ENCODE data around the gene TMEM92. TPM values are rescaled to one million over a fixed set of nuclear protein-coding genes. Genes with fewer than 3 reads are reported as not detected.
"Not testable (repeated sequence)": the region's sequence is repeated elsewhere in the genome, so short reads cannot be mapped to it uniquely, and the experiment has no call there.

The TMEM92 gene
- total RNA-seq, 2 experiments from 2014 or later = not detected

DNA sequence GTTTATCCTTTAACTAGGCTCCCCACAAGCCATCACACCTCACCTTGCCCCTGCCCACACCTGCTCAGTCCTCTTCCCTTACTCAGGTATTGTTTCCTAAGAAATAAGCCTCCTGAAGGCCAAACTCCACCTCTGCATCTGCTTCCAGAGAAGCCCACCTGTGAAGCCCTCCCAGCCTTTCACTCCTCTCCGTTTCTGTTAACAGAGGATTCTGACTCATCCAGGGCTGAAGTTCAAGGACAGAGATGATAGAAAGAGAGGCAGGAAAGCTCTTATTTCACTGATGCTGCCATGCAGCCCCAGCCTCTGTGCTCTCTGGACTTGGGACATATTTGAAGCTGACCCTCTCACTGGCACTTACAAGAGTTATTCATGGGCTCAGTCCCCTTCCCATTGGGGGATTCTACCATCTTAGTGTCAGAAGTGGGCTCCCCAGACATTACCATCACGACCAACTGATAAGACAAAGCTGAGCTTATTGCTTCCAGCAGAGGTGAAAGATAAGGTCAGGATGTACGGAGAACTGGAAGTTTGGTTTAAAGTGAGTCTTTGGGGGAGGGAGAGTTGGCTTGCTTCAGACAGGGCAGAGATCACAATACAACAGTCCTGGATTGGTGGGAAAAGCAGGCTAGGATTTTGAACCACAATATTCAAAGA is 36.3 kb downstream of the TMEM92 start:
- peaks cover 30% of the 10 kb centered on the region for H3K4me1 Mint-ChIP-seq (ENCODE audit: low read depth)
- no peak overlapping the region for H3K4me3 Mint-ChIP-seq

GRCh38 chr17:50311112-50311460 is 36.8 kb downstream of the TMEM92 start:
- Mint-ChIP-seq H3K36me3 (ENCODE audit: low read depth) (no peaks in the 10 kb centered on the region), H3K27me3 (ENCODE audit: low read depth) (peaks cover 10% of the 10 kb centered on the region), H3K4me3 (no peak overlapping the region), H3K9me3 (no peaks in the 10 kb centered on the region), H3K27ac (peak overlapping the region; percentile 67), H3K4me1 (ENCODE audit: low read depth) (peaks cover 30% of the 10 kb centered on the region)
- intact Hi-C loops (cut with micrococcal nuclease) = loop anchor here (1.0 kb wide), 2 partner anchors 21 to 98 kb away; no protein-coding TSS in a partner anchor
- DNase-seq = peak; percentile 50
- CTCF ChIA-PET = interaction anchor here (1.1 to 2.1 kb wide), 2 partner anchors 14 to 111 kb away, joined by 3 to 13 read pairs; no protein-coding TSS in a partner anchor

More for the DNA sequence above, 36.3 kb downstream of the TMEM92 start:
- Mint-ChIP-seq H3K27ac (peak overlapping the region; percentile 67), H3K36me3 (ENCODE audit: low read depth) (no peaks in the 10 kb centered on the region), H3K27me3 (ENCODE audit: low read depth) (peaks cover 10% of the 10 kb centered on the region), H3K9me3 (no peaks in the 10 kb centered on the region)
- DNase-seq = no peak
- CTCF ChIA-PET = interaction anchor here (1.1 kb wide), 1 partner anchor 110 kb away, joined by 3 read pairs; no protein-coding TSS in a partner anchor
- intact Hi-C loops (cut with micrococcal nuclease) = loop anchor here (1.0 kb wide), 2 partner anchors 20 to 97 kb away; no protein-coding TSS in a partner anchor

DNA sequence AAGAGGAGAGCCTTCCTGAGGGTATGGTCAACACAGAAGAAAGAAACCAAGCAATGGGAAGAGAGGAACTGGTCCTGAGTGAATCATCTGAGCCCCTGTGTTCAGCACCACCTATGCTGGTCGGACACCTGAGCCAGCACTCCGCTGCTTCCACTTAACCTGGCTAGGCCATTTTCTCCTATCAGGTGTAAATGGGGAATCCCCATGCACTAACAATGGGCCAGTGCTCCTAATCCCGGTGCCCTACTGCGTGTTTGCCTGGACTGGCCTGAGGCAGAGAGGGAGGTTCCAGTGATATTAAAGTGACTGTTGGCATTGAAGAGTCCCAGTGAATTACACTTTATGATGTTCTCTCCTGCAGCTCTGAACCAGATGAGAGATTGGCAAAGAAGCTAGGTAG is 37.2 kb downstream of the TMEM92 start:
- peak overlapping the region; percentile 47 for H3K27ac Mint-ChIP-seq
- H3K4me3 Mint-ChIP-seq = no peak overlapping the region
- H3K9me3 Mint-ChIP-seq = no peaks in the 10 kb centered on the region
- intact Hi-C loops (cut with micrococcal nuclease) = loop anchor here (1.0 kb wide), 2 partner anchors 21 to 98 kb away; no protein-coding TSS in a partner anchor
- H3K27me3 Mint-ChIP-seq (ENCODE audit: low read depth) = peaks cover 10% of the 10 kb centered on the region
- CTCF ChIA-PET = interaction anchor here (0.7 to 2.1 kb wide), 3 partner anchors 13 to 111 kb away, joined by 3 to 13 read pairs (median 3); no protein-coding TSS in a partner anchor
- no peak for DNase-seq
- no peaks in the 10 kb centered on the region for H3K36me3 Mint-ChIP-seq (ENCODE audit: low read depth)
- peaks cover 30% of the 10 kb centered on the region for H3K4me1 Mint-ChIP-seq (ENCODE audit: low read depth)

- Mint-ChIP-seq H3K27ac (no peak overlapping the region), H3K9me3 (no peaks in the 10 kb centered on the region), H3K27me3 (ENCODE audit: low read depth) (peaks cover 10% of the 10 kb centered on the region), H3K36me3 (ENCODE audit: low read depth) (no peaks in the 10 kb centered on the region), H3K4me3 (no peak overlapping the region), H3K4me1 (ENCODE audit: low read depth) (peaks cover 30% of the 10 kb centered on the region)
- no peak for DNase-seq
- intact Hi-C loops (cut with micrococcal nuclease) = no loop called here
- CTCF ChIA-PET = interaction anchor here (0.7 to 2.1 kb wide), 3 partner anchors 13 to 143 kb away, joined by 3 to 13 read pairs (median 3); no protein-coding TSS in a partner anchor
Measured at GRCh38 chr17:50312308-50312707, 38.0 kb downstream of the TMEM92 start.

DNA sequence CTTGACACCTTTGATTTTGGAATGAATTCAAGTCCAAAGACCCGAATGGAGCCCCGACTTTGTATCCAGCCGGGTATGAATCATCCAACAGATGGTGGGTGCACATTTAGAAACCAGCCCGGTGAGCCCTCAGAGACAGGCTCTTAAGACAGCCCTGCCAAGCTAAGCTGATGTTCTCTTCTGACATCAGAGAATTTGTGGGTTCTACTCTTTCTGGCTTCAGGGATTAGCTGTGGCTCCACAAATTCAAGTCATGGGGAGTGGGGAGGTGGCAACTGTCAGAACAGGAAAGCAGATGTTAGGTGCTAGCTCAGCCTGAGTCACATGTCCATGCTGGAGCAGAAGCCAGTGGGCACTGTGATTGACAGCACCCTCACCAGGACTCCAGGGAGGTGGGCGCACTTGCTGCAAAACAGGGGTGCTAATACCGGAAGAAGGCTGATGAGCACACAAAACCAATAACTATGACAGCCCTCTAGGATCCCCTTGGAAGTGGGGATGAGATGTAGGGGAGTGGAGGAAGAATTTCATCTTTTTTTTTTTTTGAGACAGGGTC is 40.3 kb downstream of the TMEM92 start:
- CTCF ChIA-PET = interaction anchor here (1.1 kb wide), 1 partner anchor 145 kb away, joined by 4 read pairs; no protein-coding TSS in a partner anchor
- no peak for DNase-seq
- H3K4me3 Mint-ChIP-seq = no peak overlapping the region

GRCh38 chr17:50316016-50316587 is 41.8 kb downstream of the TMEM92 start:
- no peak overlapping the region for H3K27ac Mint-ChIP-seq
- H3K27me3 Mint-ChIP-seq (ENCODE audit: low read depth) = peaks cover 8% of the 10 kb centered on the region
- intact Hi-C loops (cut with micrococcal nuclease) = no loop called here
- H3K4me1 Mint-ChIP-seq (ENCODE audit: low read depth) = peaks cover 7% of the 10 kb centered on the region
- H3K4me3 Mint-ChIP-seq = no peak overlapping the region
- CTCF ChIA-PET = interaction anchor here (0.6 to 1.0 kb wide), 3 partner anchors 22 to 50 kb away, joined by 3 to 4 read pairs (median 3); no protein-coding TSS in a partner anchor
- no peaks in the 10 kb centered on the region for H3K36me3 Mint-ChIP-seq (ENCODE audit: low read depth)
- DNase-seq = no peak
- no peaks in the 10 kb centered on the region for H3K9me3 Mint-ChIP-seq

More for the DNA sequence above, 40.3 kb downstream of the TMEM92 start:
- H3K36me3 Mint-ChIP-seq (ENCODE audit: low read depth) = no peaks in the 10 kb centered on the region
- H3K27ac Mint-ChIP-seq = no peak overlapping the region
- intact Hi-C loops (cut with micrococcal nuclease) = no loop called here
- H3K4me1 Mint-ChIP-seq (ENCODE audit: low read depth) = peaks cover 21% of the 10 kb centered on the region
- peaks cover 10% of the 10 kb centered on the region for H3K27me3 Mint-ChIP-seq (ENCODE audit: low read depth)
- H3K9me3 Mint-ChIP-seq = no peaks in the 10 kb centered on the region

DNA sequence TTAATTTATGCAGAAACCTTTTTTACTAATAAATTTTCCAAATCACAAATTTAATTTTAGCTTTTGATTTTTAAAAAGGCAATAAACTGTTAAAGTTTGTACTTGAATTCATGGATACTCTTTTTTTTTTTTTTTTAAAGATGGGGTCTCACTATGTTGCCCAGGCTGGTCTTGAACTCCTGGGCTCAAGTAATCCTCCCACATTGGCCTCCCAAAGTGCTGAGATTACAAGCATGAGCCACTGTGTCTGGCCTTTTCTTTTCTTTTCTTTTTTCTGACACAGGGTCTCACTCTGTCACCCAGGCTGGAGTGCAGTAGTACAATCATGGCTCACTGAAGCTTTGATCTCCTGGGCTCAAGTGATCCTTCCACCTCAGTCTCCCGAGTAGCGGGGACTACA is 42.4 kb downstream of the TMEM92 start:
- H3K27ac Mint-ChIP-seq; H3K36me3 Mint-ChIP-seq (ENCODE audit: low read depth); H3K4me1 Mint-ChIP-seq (ENCODE audit: low read depth); DNase-seq; H3K9me3 Mint-ChIP-seq; H3K4me3 Mint-ChIP-seq; intact Hi-C loops (cut with micrococcal nuclease); H3K27me3 Mint-ChIP-seq (ENCODE audit: low read depth): not testable (repeated sequence)
- CTCF ChIA-PET = interaction anchor here (0.6 to 1.0 kb wide), 3 partner anchors 23 to 49 kb away, joined by 3 to 4 read pairs (median 3); no protein-coding TSS in a partner anchor

DNA sequence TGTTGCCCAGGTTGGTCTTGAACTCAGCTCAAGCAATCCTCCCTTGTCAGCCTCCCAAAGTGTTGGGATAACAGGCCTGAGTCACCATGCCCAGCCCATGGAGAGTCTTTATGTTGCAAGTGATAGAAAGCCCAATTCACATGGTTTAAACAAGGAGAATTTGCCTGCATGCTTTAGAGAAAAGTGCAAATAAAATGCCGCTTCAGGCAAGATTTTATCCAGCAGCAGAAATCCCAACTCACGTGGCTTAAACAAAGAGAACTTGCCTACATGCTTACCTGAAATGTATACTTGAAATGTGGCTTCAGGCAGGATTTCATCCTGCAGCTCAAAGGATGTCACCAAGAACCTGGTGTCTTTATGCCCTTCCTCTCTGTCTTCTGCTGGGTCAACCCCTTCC is 42.9 kb downstream of the TMEM92 start:
- Mint-ChIP-seq H3K27me3 (ENCODE audit: low read depth) (peaks cover 4% of the 10 kb centered on the region), H3K27ac (no peak overlapping the region), H3K4me3 (no peak overlapping the region), H3K4me1 (ENCODE audit: low read depth) (no peaks in the 10 kb centered on the region), H3K36me3 (ENCODE audit: low read depth) (no peaks in the 10 kb centered on the region), H3K9me3 (no peaks in the 10 kb centered on the region)
- CTCF ChIA-PET = interaction anchor here (1.0 kb wide), 1 partner anchor 49 kb away, joined by 3 read pairs; no protein-coding TSS in a partner anchor
- DNase-seq = no peak
- intact Hi-C loops (cut with micrococcal nuclease) = no loop called here

DNA sequence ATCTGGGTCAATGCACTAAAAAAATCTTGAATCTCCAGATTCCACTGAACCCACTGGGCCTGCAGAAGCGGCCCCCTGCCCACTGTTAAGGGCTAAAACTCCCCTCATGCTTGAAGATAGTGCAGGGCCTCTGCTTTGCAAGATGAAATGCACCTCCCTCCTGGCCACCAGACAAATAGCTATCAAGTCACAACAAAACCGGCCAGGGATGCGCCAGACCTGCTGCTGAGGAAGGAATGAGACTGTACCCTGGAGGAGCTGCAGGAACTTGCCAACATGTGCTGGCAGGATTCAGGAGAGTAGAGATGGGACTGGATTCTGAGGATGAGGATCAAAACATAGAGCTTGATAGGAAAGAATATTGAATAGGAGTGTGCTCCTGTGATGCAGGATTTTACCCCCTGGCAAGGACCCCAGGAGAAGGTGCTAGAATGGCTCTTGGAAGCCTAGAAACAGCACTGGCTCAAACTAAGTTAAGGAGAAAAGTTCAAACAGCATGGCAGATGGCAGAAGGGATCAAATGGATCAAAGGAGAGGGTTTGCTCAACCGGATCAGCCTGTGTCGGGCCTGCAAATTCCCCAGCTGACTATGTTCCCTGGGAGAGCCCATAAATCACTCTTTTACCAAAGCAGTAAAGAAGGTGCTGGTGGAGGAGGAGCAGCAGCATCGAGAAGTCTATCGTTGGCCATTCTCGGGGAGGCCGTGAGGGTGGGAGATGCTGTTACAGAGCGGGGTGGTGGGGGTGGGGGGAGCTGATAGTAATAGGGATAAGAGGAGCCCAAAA is 44.4 kb downstream of the TMEM92 start:
- H3K4me1 Mint-ChIP-seq (ENCODE audit: low read depth) = no peaks in the 10 kb centered on the region
- no peaks in the 10 kb centered on the region for H3K9me3 Mint-ChIP-seq

DNA sequence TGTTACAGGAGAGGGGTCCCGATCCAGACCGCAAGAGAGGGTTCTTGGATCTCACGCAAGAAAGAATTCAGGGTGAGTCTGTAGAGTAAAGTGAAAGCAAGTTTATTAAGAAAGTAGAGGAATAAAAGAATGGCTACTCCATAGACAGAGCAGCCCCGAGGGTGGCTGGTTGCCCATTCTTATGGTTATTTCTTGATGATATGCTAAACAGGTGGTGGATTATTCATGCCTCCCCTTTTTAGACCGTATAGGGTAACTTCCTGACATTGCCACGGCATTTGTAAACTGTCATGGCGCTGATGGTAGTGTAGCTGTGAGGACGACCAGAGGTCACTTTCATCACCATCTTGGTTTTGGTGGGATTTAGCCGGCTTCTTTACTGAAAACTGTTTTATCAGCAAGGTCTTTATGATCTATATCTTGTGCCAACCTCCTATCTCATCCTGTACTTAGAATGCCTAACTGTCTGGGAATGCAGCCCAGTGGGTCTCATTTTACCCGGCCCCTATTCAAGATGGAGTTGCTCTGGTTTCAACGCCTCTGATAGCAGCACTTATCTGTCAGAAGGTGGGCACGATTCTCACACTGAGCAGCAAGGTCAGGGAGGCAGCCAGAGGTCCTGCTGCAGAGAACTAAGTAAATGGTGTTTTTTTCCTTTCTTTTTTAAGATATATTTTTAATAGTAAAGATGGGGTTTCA is 45.2 kb downstream of the TMEM92 start:
- CTCF ChIA-PET = no interaction called here
- intact Hi-C loops (cut with micrococcal nuclease) = no loop called here
- no peaks in the 10 kb centered on the region for H3K27me3 Mint-ChIP-seq (ENCODE audit: low read depth)
- no peaks in the 10 kb centered on the region for H3K36me3 Mint-ChIP-seq (ENCODE audit: low read depth)
- H3K27ac Mint-ChIP-seq = no peak overlapping the region
- DNase-seq = no peak
- H3K9me3 Mint-ChIP-seq = no peaks in the 10 kb centered on the region
- H3K4me1 Mint-ChIP-seq (ENCODE audit: low read depth) = no peaks in the 10 kb centered on the region
- no peak overlapping the region for H3K4me3 Mint-ChIP-seq

More for the DNA sequence above, 44.4 kb downstream of the TMEM92 start:
- Mint-ChIP-seq H3K27ac (no peak overlapping the region), H3K27me3 (ENCODE audit: low read depth) (no peaks in the 10 kb centered on the region), H3K36me3 (ENCODE audit: low read depth) (no peaks in the 10 kb centered on the region), H3K4me3 (no peak overlapping the region)
- intact Hi-C loops (cut with micrococcal nuclease) = no loop called here
- CTCF ChIA-PET = no interaction called here
- DNase-seq = no peak

DNA sequence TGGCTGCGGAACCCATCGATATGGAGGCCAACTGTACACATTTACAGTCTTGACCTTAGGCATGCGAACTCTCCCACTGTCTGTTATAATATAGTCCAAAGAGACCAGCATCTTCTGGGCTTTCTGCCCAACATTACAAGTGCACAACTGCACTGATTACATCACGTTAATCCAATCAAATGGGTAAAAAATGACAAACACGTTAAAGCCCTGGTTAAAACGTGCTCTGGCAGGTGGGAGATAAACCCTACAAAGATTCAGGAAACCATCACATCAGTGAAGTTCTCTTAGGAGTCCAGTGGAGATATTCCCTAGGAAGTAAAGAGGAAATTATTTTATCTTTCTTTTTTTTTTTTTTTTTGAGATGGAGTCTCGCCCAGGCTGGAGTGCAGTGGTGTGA is 48.0 kb downstream of the TMEM92 start:
- CTCF ChIA-PET = no interaction called here
- DNase-seq = no peak
- Mint-ChIP-seq H3K27ac (no peak overlapping the region), H3K4me3 (no peak overlapping the region), H3K4me1 (ENCODE audit: low read depth) (peaks cover 2% of the 10 kb centered on the region), H3K36me3 (ENCODE audit: low read depth) (no peaks in the 10 kb centered on the region), H3K27me3 (ENCODE audit: low read depth) (no peaks in the 10 kb centered on the region), H3K9me3 (no peaks in the 10 kb centered on the region)
- intact Hi-C loops (cut with micrococcal nuclease) = no loop called here
